T-cell (primary cell): ENCODE data around the gene LRRC71. TPM values are rescaled to one million over a fixed set of nuclear protein-coding genes. Genes with fewer than 3 reads are reported as not detected.

ENCODE experiments used
- ATAC-seq, 4 experiments: fragments of 200-7000 bp in 3 of 4; fragments of 150-1000 bp in 1 of 4; cut with Tn5 transposase; replicated peaks in 1 of 4; 1 replicate in 3 of 4; 2 replicates in 1 of 4; pipeline ENCODE4 v1.10.0; 2021; ENCODE audit warnings: moderate library complexity in 3 of 4, mild to moderate bottlenecking in 2 of 4, moderate number of reproducible peaks in 1 of 4
- CTCF ChIA-PET, 2 donors: fragments of 300-600 bp; sonication (Branson Sonifier 250); formaldehyde crosslinking; loops; one replicate each; lab custom pipeline; 2022; ENCODE audit warnings: antibody characterized with exemption in 2 of 2; lab: Charles Lee
- POLR2A ChIA-PET, 2 donors: fragments of 300-600 bp; sonication (Branson Sonifier 250); formaldehyde crosslinking; loops; one replicate each; lab custom pipeline; 2022; ENCODE audit warnings: antibody characterized with exemption in 2 of 2; lab: Charles Lee
- DNase-seq, 35 experiments: peaks; one replicate each; pipeline versions ENCODE4 v3.0.0 to v3.0.0-alpha.2; 2013 to 2023
- H3K27ac ChIP-seq: one replicate; pipeline ENCODE4 v1.5.1; 2013; ENCODE audit warnings: low read length
- H3K27me3 ChIP-seq, 2 experiments: replicated peaks in 1 of 2; 1 replicate in 1 of 2; 2 replicates in 1 of 2; pipeline versions ENCODE4 v1.6.1 to v1.7.0; 2013; ENCODE audit warnings: low read length in 1 of 2, mixed read lengths in 1 of 2; ENCODE audit not compliant: control insufficient read depth in 2 of 2, insufficient read depth in 2 of 2; ENCODE audit errors: extremely low read depth in 1 of 2
- H3K36me3 ChIP-seq, 2 donors: 1 replicate in 1 of 2; 2 replicates in 1 of 2; pipeline versions ENCODE4 v1.6.1 to v1.7.0; 2013; ENCODE audit warnings: low read length in 1 of 2; ENCODE audit not compliant: control insufficient read depth in 2 of 2, insufficient read depth in 1 of 2; ENCODE audit errors: extremely low read depth in 1 of 2
- H3K4me1 ChIP-seq, 2 experiments: 1 replicate in 1 of 2; 2 replicates in 1 of 2; pipeline versions ENCODE4 v1.6.1 to v1.7.0; 2013; ENCODE audit warnings: low read length in 2 of 2, mixed read lengths in 1 of 2; ENCODE audit not compliant: insufficient read depth in 2 of 2, control insufficient read depth in 1 of 2; ENCODE audit errors: extremely low read depth in 1 of 2
- H3K4me3 ChIP-seq, 2 donors: 1 replicate in 1 of 2; 2 replicates in 1 of 2; pipeline versions ENCODE4 v1.5.1 to v1.7.0; 2013; ENCODE audit warnings: mild to moderate bottlenecking in 2 of 2, low read length in 1 of 2, moderate library complexity in 1 of 2; ENCODE audit not compliant: control insufficient read depth in 1 of 2; ENCODE audit errors: extremely low read depth in 1 of 2
- H3K9me3 ChIP-seq: 2 replicates; pipeline ENCODE4 v1.7.0; 2013
- H3K27ac Mint-ChIP-seq, 2 donors: one replicate each; pipeline ENCODE4 v1.8.0; 2020 to 2021; ENCODE audit warnings: mild to moderate bottlenecking in 2 of 2, mixed read lengths in 2 of 2
- H3K27me3 Mint-ChIP-seq, 2 donors: one replicate each; pipeline ENCODE4 v1.8.0; 2021 to 2022; ENCODE audit warnings: mixed read lengths in 2 of 2
- H3K36me3 Mint-ChIP-seq: one replicate; pipeline ENCODE4 v1.8.0; 2021; ENCODE audit warnings: mixed read lengths
- H3K4me1 Mint-ChIP-seq, 3 donors: one replicate each; pipeline ENCODE4 v1.8.0; 2020 to 2022; ENCODE audit warnings: mixed read lengths in 3 of 3, mild to moderate bottlenecking in 1 of 3
- H3K4me3 Mint-ChIP-seq, 3 donors: one replicate each; pipeline ENCODE4 v1.8.0; 2020 to 2022; ENCODE audit warnings: mild to moderate bottlenecking in 3 of 3, mixed read lengths in 3 of 3, moderate library complexity in 3 of 3
- H3K9me3 Mint-ChIP-seq, 3 donors: one replicate each; pipeline ENCODE4 v1.8.0; 2020 to 2022; ENCODE audit warnings: mixed read lengths in 3 of 3
- WGBS: methylation state at CpG from one replicate; pipeline ENCODE4 v1.1.5; 2013; ENCODE audit warnings: missing lambda C conversion rate; ENCODE audit not compliant: insufficient coverage; 5-methylcytosine and 5-hydroxymethylcytosine counted together
- total RNA-seq, 35 experiments: library from RNA in 6 of 35; stranded (reverse) in 6 of 35; fragments of 120-200 nt in 1 of 35; gene quantifications; one replicate each; pipeline versions ENCODE4 v1.2.1 to v1.2.4 and lab custom pipeline; 2013 to 2026

LRRC71 gene
- total RNA-seq, 5 donors from 2014 or later (not counting 1 experiment from before 2014, with no cell fraction given), result not detected

- Histone ChIP-seq H3K27me3 (peaks cover 0 to 9% of the 10 kb centered on the region in 2 experiments), H3K36me3 (peaks cover 39 to 58% of the 10 kb centered on the region in 2 donors), H3K9me3 (no peaks in the 10 kb centered on the region), H3K4me3 (no peak overlapping the region), H3K4me1 (no peaks in the 10 kb centered on the region), H3K27ac (no peak overlapping the region)
- DNase-seq (no peak), ATAC-seq (no peak)
- Mint-ChIP-seq H3K27ac (no peak overlapping the region), H3K9me3 (no peaks in the 10 kb centered on the region), H3K27me3 (no peaks in the 10 kb centered on the region), H3K4me1 (no peaks in the 10 kb centered on the region), H3K4me3 (no peak overlapping the region), H3K36me3 (peaks cover 65% of the 10 kb centered on the region)
- WGBS, result 81% methylated on average over 7 of the region's 10 CpGs
- ChIA-PET CTCF (interaction anchor here in 1 of 2 donors (1.1 kb wide), 1 partner anchor 24 kb away, joined by 4 read pairs; no protein-coding TSS in a partner anchor), POLR2A (no interaction called here)
These were observed 21.2 kb downstream of the LRRC71 start for GRCh38 chr1:156941675-156942074.

GRCh38 chr1:156942176-156942575 lies 21.7 kb downstream of the LRRC71 start:
- ATAC-seq, result no peak
- H3K4me3 ChIP-seq, result no peak overlapping the region
- H3K9me3 Mint-ChIP-seq, result no peaks in the 10 kb centered on the region
- ChIA-PET POLR2A (no interaction called here), CTCF (no interaction called here)
- peaks cover 67% of the 10 kb centered on the region for H3K36me3 Mint-ChIP-seq
- no peak for DNase-seq
- no peaks in the 10 kb centered on the region for H3K4me1 Mint-ChIP-seq
- no peaks in the 10 kb centered on the region for H3K4me1 ChIP-seq
- H3K36me3 ChIP-seq, result peaks cover 44 to 61% of the 10 kb centered on the region in 2 donors
- H3K27me3 Mint-ChIP-seq, result no peaks in the 10 kb centered on the region
- peak overlapping the region in 1 of 2 donors; percentile 34 for H3K27ac Mint-ChIP-seq
- H3K27me3 ChIP-seq, result peaks cover 0 to 9% of the 10 kb centered on the region in 2 experiments
- no peak overlapping the region for H3K4me3 Mint-ChIP-seq
- 86% methylated on average over 2 of the region's 3 CpGs for WGBS
- H3K9me3 ChIP-seq, result no peaks in the 10 kb centered on the region
- H3K27ac ChIP-seq, result no peak overlapping the region

GRCh38 chr1:156942576-156942975 lies 22.1 kb downstream of the LRRC71 start:
- peaks cover 0 to 9% of the 10 kb centered on the region in 2 experiments for H3K27me3 ChIP-seq
- Mint-ChIP-seq H3K27ac (no peak overlapping the region), H3K27me3 (no peaks in the 10 kb centered on the region), H3K4me3 (no peak overlapping the region), H3K36me3 (peaks cover 68% of the 10 kb centered on the region), H3K9me3 (no peaks in the 10 kb centered on the region), H3K4me1 (no peaks in the 10 kb centered on the region)
- CTCF ChIA-PET, result no interaction called here
- ATAC-seq, result no peak
- 86% methylated on average over 1 of the region's 7 CpGs for WGBS
- no peak overlapping the region for H3K27ac ChIP-seq
- no peaks in the 10 kb centered on the region for H3K4me1 ChIP-seq
- peaks cover 45 to 61% of the 10 kb centered on the region in 2 donors for H3K36me3 ChIP-seq
- no peak for DNase-seq
- POLR2A ChIA-PET, result no interaction called here
- no peaks in the 10 kb centered on the region for H3K9me3 ChIP-seq
- H3K4me3 ChIP-seq, result no peak overlapping the region

GRCh38 chr1:156943756-156944155 lies 23.3 kb downstream of the LRRC71 start:
- H3K9me3 ChIP-seq, result no peaks in the 10 kb centered on the region
- no peaks in the 10 kb centered on the region for H3K4me1 ChIP-seq
- no peak overlapping the region for H3K4me3 ChIP-seq
- H3K36me3 ChIP-seq, result peaks cover 49 to 67% of the 10 kb centered on the region in 2 donors
- ATAC-seq (no peak), DNase-seq (no peak)
- ChIA-PET CTCF (no interaction called here), POLR2A (no interaction called here)
- Mint-ChIP-seq H3K4me3 (no peak overlapping the region), H3K27me3 (no peaks in the 10 kb centered on the region), H3K36me3 (peaks cover 68% of the 10 kb centered on the region), H3K4me1 (no peaks in the 10 kb centered on the region), H3K9me3 (no peaks in the 10 kb centered on the region), H3K27ac (no peak overlapping the region)
- WGBS, result 93% methylated on average over 2 of the region's 3 CpGs
- H3K27me3 ChIP-seq, result peaks cover 0 to 9% of the 10 kb centered on the region in 2 experiments
- no peak overlapping the region for H3K27ac ChIP-seq

GRCh38 chr1:156944268-156944667 lies 23.8 kb downstream of the LRRC71 start:
- DNase-seq, result no peak
- WGBS, result 100% methylated on average over 1 of the region's 1 CpG
- ChIA-PET POLR2A (no interaction called here), CTCF (no interaction called here)
- H3K27ac Mint-ChIP-seq, result no peak overlapping the region
- H3K27me3 Mint-ChIP-seq, result no peaks in the 10 kb centered on the region
- H3K27ac ChIP-seq, result no peak overlapping the region
- H3K36me3 ChIP-seq, result peaks cover 49 to 72% of the 10 kb centered on the region in 2 donors
- no peak overlapping the region for H3K4me3 Mint-ChIP-seq
- H3K4me1 Mint-ChIP-seq, result no peaks in the 10 kb centered on the region
- H3K9me3 Mint-ChIP-seq, result no peaks in the 10 kb centered on the region
- no peak overlapping the region for H3K4me3 ChIP-seq
- no peaks in the 10 kb centered on the region for H3K4me1 ChIP-seq
- H3K36me3 Mint-ChIP-seq, result peaks cover 69% of the 10 kb centered on the region
- peaks cover 0 to 9% of the 10 kb centered on the region in 2 experiments for H3K27me3 ChIP-seq
- no peaks in the 10 kb centered on the region for H3K9me3 ChIP-seq
- ATAC-seq, result no peak

GRCh38 chr1:156944848-156945247 lies 24.4 kb downstream of the LRRC71 start:
- Histone ChIP-seq H3K4me1 (no peaks in the 10 kb centered on the region), H3K27ac (no peak overlapping the region), H3K4me3 (no peak overlapping the region), H3K27me3 (peaks cover 0 to 6% of the 10 kb centered on the region in 2 experiments), H3K9me3 (no peaks in the 10 kb centered on the region), H3K36me3 (peaks cover 46 to 71% of the 10 kb centered on the region in 2 donors)
- no peak for ATAC-seq
- peaks cover 73% of the 10 kb centered on the region for H3K36me3 Mint-ChIP-seq
- H3K27ac Mint-ChIP-seq, result no peak overlapping the region
- 91% methylated on average over 8 of the region's 8 CpGs for whole genome bisulfite sequencing
- no peak for DNase-seq
- H3K4me3 Mint-ChIP-seq, result no peak overlapping the region
- ChIA-PET CTCF (no interaction called here), POLR2A (no interaction called here)
- H3K27me3 Mint-ChIP-seq, result no peaks in the 10 kb centered on the region
- no peaks in the 10 kb centered on the region for H3K9me3 Mint-ChIP-seq
- H3K4me1 Mint-ChIP-seq, result no peaks in the 10 kb centered on the region
